CD4-positive, alpha-beta T cell treated with Interleukin-6 for 4 hours (primary cell): Measurements from ENCODE around the gene CFHR1.
"Not testable (repeated sequence)": the region's sequence is repeated elsewhere in the genome, so short reads cannot be mapped to it uniquely, and the experiment has no call there.

ENCODE experiments used
- DNase-seq: peaks from one replicate; pipeline ENCODE4 v3.0.0-alpha.2; 2020; ENCODE audit warnings: mixed read lengths

CFHR1 gene

GRCh38 chr1:196819531-196819930 lies at the start of gene CFHR1:
TSS of gene CFHR1 (plus strand) at chr1:196819731. CDS start at chr1:196819845, 114 bp downstream.
- DNase-seq = not testable (repeated sequence)

GRCh38 chr1:196769823-196770222 lies 49.7 kb upstream of the CFHR1 start:
- not testable (repeated sequence) for DNase-seq

GRCh38 chr1:196773713-196774112 lies 45.8 kb upstream of the CFHR1 start:
- DNase-seq = no peak

GRCh38 chr1:196774175-196774574 lies 45.4 kb upstream of the CFHR1 start:
- no peak for DNase-seq

GRCh38 chr1:196774603-196775002 lies 44.9 kb upstream of the CFHR1 start, which contains the start of gene CFHR3:
TSS of gene CFHR3 (plus strand) at chr1:196774840. CDS start at chr1:196774887, 47 bp downstream.
- DNase-seq = no peak

- no peak for DNase-seq
Observed at GRCh38 chr1:196777603-196778002, 41.9 kb upstream of the CFHR1 start.

- no peak for DNase-seq
Observed at GRCh38 chr1:196779093-196779492, 40.4 kb upstream of the CFHR1 start.

GRCh38 chr1:196791252-196791651 lies 28.3 kb upstream of the CFHR1 start:
- DNase-seq = not testable (repeated sequence)

GRCh38 chr1:196794103-196794502 lies 25.4 kb upstream of the CFHR1 start:
- not testable (repeated sequence) for DNase-seq

- no peak for DNase-seq
Observed at GRCh38 chr1:196797891-196798290, 21.6 kb upstream of the CFHR1 start.

- not testable (repeated sequence) for DNase-seq
Observed at GRCh38 chr1:196801920-196802319, 17.6 kb upstream of the CFHR1 start.

GRCh38 chr1:196808529-196809235 lies 10.8 kb upstream of the CFHR1 start:
- DNase-seq = no peak

- DNase-seq = not testable (repeated sequence)
Observed at GRCh38 chr1:196817442-196817841, 2.1 kb upstream of the CFHR1 start.

GRCh38 chr1:196827860-196828259 lies 8.3 kb downstream of the CFHR1 start:
- not testable (repeated sequence) for DNase-seq

GRCh38 chr1:196849613-196850492 lies 30.3 kb downstream of the CFHR1 start:
- not testable (repeated sequence) for DNase-seq

- no peak for DNase-seq
Observed at GRCh38 chr1:196856053-196856452, 36.5 kb downstream of the CFHR1 start.

- DNase-seq = no peak
Observed at GRCh38 chr1:196857188-196857587, 37.7 kb downstream of the CFHR1 start.

- DNase-seq = no peak
Observed at GRCh38 chr1:196858811-196859210, 39.3 kb downstream of the CFHR1 start.

- DNase-seq = no peak
Observed at GRCh38 chr1:196860323-196860884, 40.9 kb downstream of the CFHR1 start.

- no peak for DNase-seq
Observed at GRCh38 chr1:196861429-196861828, 41.9 kb downstream of the CFHR1 start.

- no peak for DNase-seq
Observed at GRCh38 chr1:196866974-196867373, 47.4 kb downstream of the CFHR1 start.

- DNase-seq = no peak
Observed at GRCh38 chr1:196873385-196873784, 53.9 kb downstream of the CFHR1 start.

- DNase-seq = no peak
Observed at GRCh38 chr1:196875935-196876334, 56.4 kb downstream of the CFHR1 start.
